ENCODE measurements around the gene KCNH2. TPM values are rescaled to one million over a fixed set of nuclear protein-coding genes. Genes with fewer than 3 reads are reported as not detected.

The KCNH2 gene
- total RNA-seq, 2 donors from 2014 or later: 1.1 to 1.9 TPM

DNA sequence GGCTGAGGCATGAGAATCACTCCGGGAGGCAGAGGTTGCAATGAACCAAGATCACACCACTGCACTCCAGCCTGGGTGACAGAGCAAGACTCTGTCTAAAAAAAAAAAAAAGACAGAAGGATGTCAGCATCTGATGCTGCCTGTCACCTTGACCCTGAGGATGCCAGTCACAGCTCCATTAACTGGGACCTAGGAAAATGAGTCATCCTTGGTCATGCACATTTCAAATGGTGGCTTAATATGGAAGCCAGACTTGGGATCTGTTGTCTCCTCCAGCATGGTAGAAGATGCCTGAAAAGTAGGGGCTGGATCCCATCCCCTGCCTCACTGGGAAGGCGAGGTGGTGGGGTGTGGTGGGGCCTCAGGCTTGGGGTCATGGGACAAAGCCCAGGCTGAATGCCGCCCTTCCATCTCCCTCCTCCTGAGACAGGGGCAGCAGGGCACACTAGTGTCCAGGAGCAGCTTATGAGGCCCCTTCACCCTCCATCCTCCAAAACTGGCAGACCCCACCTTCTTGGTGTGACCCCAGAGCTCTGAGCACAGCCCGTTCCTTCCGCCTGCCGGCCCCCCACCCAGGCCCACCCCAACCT, 14.0 kb upstream of the KCNH2 start:
- Mint-ChIP-seq H3K27me3 (ENCODE audit: insufficient read depth) (peaks cover 36% of the 10 kb centered on the region), H3K4me3 (no peak overlapping the region), H3K27ac (no peak overlapping the region), H3K4me1 (peaks cover 6% of the 10 kb centered on the region), H3K36me3 (ENCODE audit: low read depth) (no peaks in the 10 kb centered on the region), H3K9me3 (peaks cover 21% of the 10 kb centered on the region)
- Histone ChIP-seq H3K27me3 (ENCODE audit: control insufficient read depth, insufficient read depth, low read length, poor library complexity, severe bottlenecking) (peaks cover 4% of the 10 kb centered on the region), H3K9ac (ENCODE audit: extremely low read depth, low read length, poor library complexity, severe bottlenecking) (no peak overlapping the region), H3K4me3 (ENCODE audit: low read length) (no peak overlapping the region), H3K9me3 (ENCODE audit: control insufficient read depth, low read length) (no peaks in the 10 kb centered on the region), H3K36me3 (ENCODE audit: control insufficient read depth, insufficient read depth, low read length) (no peaks in the 10 kb centered on the region), H3K4me1 (ENCODE audit: control insufficient read depth, insufficient read depth, low read length) (peaks cover 6% of the 10 kb centered on the region), H3K27ac (ENCODE audit: low read depth, low read length) (no peak overlapping the region)
- WGBS, 2 experiments (ENCODE audit: insufficient coverage in 1 of 2, insufficient read length in 1 of 2): 87 to 97% methylated on average over 4 to 6 of the region's 6 CpGs
- TF ChIP-seq, protein P1, sequence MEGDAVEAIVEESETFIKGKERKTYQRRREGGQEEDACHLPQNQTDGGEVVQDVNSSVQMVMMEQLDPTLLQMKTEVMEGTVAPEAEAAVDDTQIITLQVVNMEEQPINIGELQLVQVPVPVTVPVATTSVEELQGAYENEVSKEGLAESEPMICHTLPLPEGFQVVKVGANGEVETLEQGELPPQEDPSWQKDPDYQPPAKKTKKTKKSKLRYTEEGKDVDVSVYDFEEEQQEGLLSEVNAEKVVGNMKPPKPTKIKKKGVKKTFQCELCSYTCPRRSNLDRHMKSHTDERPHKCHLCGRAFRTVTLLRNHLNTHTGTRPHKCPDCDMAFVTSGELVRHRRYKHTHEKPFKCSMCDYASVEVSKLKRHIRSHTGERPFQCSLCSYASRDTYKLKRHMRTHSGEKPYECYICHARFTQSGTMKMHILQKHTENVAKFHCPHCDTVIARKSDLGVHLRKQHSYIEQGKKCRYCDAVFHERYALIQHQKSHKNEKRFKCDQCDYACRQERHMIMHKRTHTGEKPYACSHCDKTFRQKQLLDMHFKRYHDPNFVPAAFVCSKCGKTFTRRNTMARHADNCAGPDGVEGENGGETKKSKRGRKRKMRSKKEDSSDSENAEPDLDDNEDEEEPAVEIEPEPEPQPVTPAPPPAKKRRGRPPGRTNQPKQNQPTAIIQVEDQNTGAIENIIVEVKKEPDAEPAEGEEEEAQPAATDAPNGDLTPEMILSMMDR (conservative IDR thresholded peaks at IDR 0.05): no peak
- no peak for DNase-seq

DNA sequence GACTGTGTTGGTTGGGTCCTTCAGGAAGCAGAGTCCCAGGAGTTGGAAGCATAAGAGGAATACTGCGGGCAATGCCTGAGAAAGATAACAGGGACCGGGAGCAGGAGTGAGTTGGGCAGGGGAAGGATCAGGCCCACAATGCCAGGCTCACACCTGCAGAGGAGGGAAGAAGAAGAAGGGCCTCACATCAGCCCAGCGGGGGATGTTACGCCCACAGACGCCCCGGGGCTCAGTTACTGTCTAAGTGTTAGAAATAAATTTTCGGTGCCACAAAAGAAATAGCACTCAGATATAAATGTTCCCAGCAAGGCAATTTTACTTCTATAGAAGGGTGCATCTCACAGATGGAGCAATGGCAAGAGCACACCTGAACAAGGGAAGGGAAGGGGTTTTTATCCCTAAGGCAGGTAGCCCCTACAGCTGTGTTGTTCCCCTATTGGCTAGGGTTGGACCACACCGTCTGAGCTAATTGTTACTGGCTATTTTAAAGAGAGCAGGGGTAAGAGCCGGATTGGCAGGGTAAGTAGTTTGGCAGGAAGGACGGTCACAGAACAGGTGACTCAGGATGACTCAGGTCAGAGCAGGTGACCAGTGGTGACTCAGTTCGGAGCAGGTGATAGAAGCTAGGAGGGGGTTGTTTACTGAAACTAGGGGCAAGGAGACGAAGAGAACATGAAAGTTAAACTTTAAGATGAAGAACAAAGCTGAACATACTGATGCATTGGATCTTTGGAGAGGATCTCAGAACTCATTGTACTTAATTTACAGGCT, 12.5 kb upstream of the KCNH2 start, which contains the start of gene NOS3:
NOS3 (plus strand) TSS at position 602 of the 771 bp plus-strand sequence. CDS start 2,787 bp downstream, outside the sequence.
- no peaks in the 10 kb centered on the region for H3K36me3 Mint-ChIP-seq (ENCODE audit: low read depth)
- peak; percentile 85 for DNase-seq
- H3K4me3 Mint-ChIP-seq: no peak within 1 kb of the TSS
- peaks cover 21% of the 10 kb centered on the region for H3K9me3 Mint-ChIP-seq
- Histone ChIP-seq H3K9me3 (ENCODE audit: control insufficient read depth, low read length) (no peaks in the 10 kb centered on the region), H3K9ac (ENCODE audit: extremely low read depth, low read length, poor library complexity, severe bottlenecking) (no peak within 1 kb of the TSS), H3K27me3 (ENCODE audit: control insufficient read depth, insufficient read depth, low read length, poor library complexity, severe bottlenecking) (peaks cover 4% of the 10 kb centered on the region), H3K4me1 (ENCODE audit: control insufficient read depth, insufficient read depth, low read length) (peaks cover 6% of the 10 kb centered on the region), H3K27ac (ENCODE audit: low read depth, low read length) (no peak within 1 kb of the TSS), H3K4me3 (ENCODE audit: low read length) (no peak within 1 kb of the TSS), H3K36me3 (ENCODE audit: control insufficient read depth, insufficient read depth, low read length) (no peaks in the 10 kb centered on the region)
- WGBS, 2 experiments (ENCODE audit: insufficient coverage in 1 of 2, insufficient read length in 1 of 2): 92 to 93% methylated on average over 10 to 12 of the region's 12 CpGs
- H3K4me1 Mint-ChIP-seq: peaks cover 6% of the 10 kb centered on the region
- peaks cover 43% of the 10 kb centered on the region for H3K27me3 Mint-ChIP-seq (ENCODE audit: insufficient read depth)
- H3K27ac Mint-ChIP-seq: no peak within 1 kb of the TSS
- TF ChIP-seq, protein P1 (conservative IDR thresholded peaks at IDR 0.05): no peak

DNA sequence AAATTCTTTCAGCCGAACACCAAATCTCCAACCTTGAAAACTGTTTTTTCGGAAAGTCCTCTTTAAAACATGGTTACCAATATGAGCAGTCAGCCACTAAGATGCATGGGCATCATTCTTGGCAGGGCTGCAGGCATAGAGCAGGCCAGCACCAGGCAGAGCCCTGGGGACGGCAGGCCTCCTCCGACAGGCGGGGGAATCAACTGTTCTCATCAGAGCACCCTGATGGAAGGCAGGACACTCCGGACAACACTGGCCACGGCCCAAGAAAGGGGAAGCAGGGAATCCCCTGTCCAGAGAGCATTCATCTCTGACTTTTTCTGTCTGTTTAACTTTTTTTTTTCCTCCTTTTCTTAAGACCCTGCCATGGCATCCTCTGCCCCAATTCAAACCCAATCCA, 11.3 kb upstream of the KCNH2 start:
- peaks cover 6% of the 10 kb centered on the region for H3K4me1 Mint-ChIP-seq
- Histone ChIP-seq H3K27me3 (ENCODE audit: control insufficient read depth, insufficient read depth, low read length, poor library complexity, severe bottlenecking) (peaks cover 13% of the 10 kb centered on the region), H3K27ac (ENCODE audit: low read depth, low read length) (no peak overlapping the region), H3K36me3 (ENCODE audit: control insufficient read depth, insufficient read depth, low read length) (no peaks in the 10 kb centered on the region), H3K4me3 (ENCODE audit: low read length) (no peak overlapping the region), H3K9ac (ENCODE audit: extremely low read depth, low read length, poor library complexity, severe bottlenecking) (no peak overlapping the region), H3K4me1 (ENCODE audit: control insufficient read depth, insufficient read depth, low read length) (peaks cover 3% of the 10 kb centered on the region), H3K9me3 (ENCODE audit: control insufficient read depth, low read length) (no peaks in the 10 kb centered on the region)
- H3K4me3 Mint-ChIP-seq: no peak overlapping the region
- TF ChIP-seq, protein P1 (conservative IDR thresholded peaks at IDR 0.05): no peak
- WGBS, 2 experiments (ENCODE audit: insufficient coverage in 1 of 2, insufficient read length in 1 of 2): 88 to 94% methylated on average over 7 of the region's 7 CpGs
- H3K27ac Mint-ChIP-seq: no peak overlapping the region
- H3K9me3 Mint-ChIP-seq: peaks cover 21% of the 10 kb centered on the region
- peaks cover 51% of the 10 kb centered on the region for H3K27me3 Mint-ChIP-seq (ENCODE audit: insufficient read depth)
- peak; percentile 51 for DNase-seq
- no peaks in the 10 kb centered on the region for H3K36me3 Mint-ChIP-seq (ENCODE audit: low read depth)

Measured in endodermal cell (in vitro differentiated cells).